Endothelial cell of umbilical vein (primary cell): ENCODE data around the gene LRRN4. TPM values are rescaled to one million over a fixed set of nuclear protein-coding genes. Genes with fewer than 3 reads are reported as not detected.
A peak's percentile ranks its signal among the peaks of the same experiment; 100 is the strongest.

Experiments
- BruUV-seq: library from RNA; stranded (reverse); fragments of 400-500 nt; replicated peaks from 2 replicates; lab custom pipeline; 2021; lab: Mats Ljungman, UMichigan
- CTCF ChIA-PET: fragments of 300-600, 350-600 bp; sonication (Branson Sonifier 250); formaldehyde crosslinking; loops from one replicate; lab custom pipeline; 2021; ENCODE audit warnings: antibody characterized with exemption, inconsistent platforms; lab: Charles Lee
- POLR2A ChIA-PET: fragments of 300-600, 350-600 bp; sonication (Branson Sonifier 250); formaldehyde crosslinking; loops from one replicate; lab custom pipeline; 2021; ENCODE audit warnings: antibody characterized with exemption, inconsistent platforms; lab: Charles Lee
- DNase-seq: peaks from one replicate; pipeline ENCODE4 v3.0.0-alpha.2; 2011; ENCODE audit warnings: low read depth, low spot score
- FAIRE-seq: peaks from 2 replicates; lab custom pipeline; 2011; peaks lifted over from hg19 to GRCh38; lab: Jason Lieb, UNC
- H2AFZ ChIP-seq: 2 replicates; pipeline ENCODE4 v1.6.0; 2012; ENCODE audit warnings: low read depth, low read length, control low read depth, inconsistent platforms
- H3K27ac ChIP-seq: 2 replicates; pipeline ENCODE4 v1.5.1; 2011; ENCODE audit warnings: low read depth, mild to moderate bottlenecking, control low read depth, low read length, moderate library complexity; ENCODE audit not compliant: insufficient read depth
- H3K27me3 ChIP-seq, 2 experiments: 2 replicates each; pipeline versions ENCODE4 v1.6.0 to v1.6.1; 2011; ENCODE audit warnings: low read length in 2 of 2, mixed read lengths in 1 of 2; ENCODE audit not compliant: control insufficient read depth in 2 of 2, insufficient read depth in 2 of 2
- H3K36me3 ChIP-seq, 2 experiments: 2 replicates in 1 of 2; 3 replicates in 1 of 2; pipeline ENCODE4 v1.5.1; 2011; ENCODE audit warnings: low read length in 2 of 2, mild to moderate bottlenecking in 1 of 2, moderate library complexity in 1 of 2; ENCODE audit not compliant: control insufficient read depth in 2 of 2, insufficient read depth in 2 of 2; ENCODE audit errors: extremely low read depth in 1 of 2
- H3K4me1 ChIP-seq: 3 replicates; pipeline ENCODE4 v1.5.1; 2011; ENCODE audit warnings: mild to moderate bottlenecking, low read length; ENCODE audit not compliant: control insufficient read depth, insufficient read depth; ENCODE audit errors: extremely low read depth
- H3K4me2 ChIP-seq: 2 replicates; pipeline ENCODE4 v1.6.1; 2011; ENCODE audit warnings: low read length, control low read depth, mixed read lengths; ENCODE audit not compliant: insufficient read depth
- H3K4me3 ChIP-seq, 3 experiments: fragments of 200-600 bp in 1 of 3; sonication (generic), shearing (Covaris generic) in 1 of 3; replicated peaks in 1 of 3; 2 replicates each; pipeline ENCODE4 v1.5.1; 2011 to 2016; ENCODE audit warnings: control low read depth in 3 of 3, low read length in 3 of 3, mild to moderate bottlenecking in 2 of 3, inconsistent platforms in 1 of 3, low read depth in 1 of 3, moderate library complexity in 1 of 3; ENCODE audit not compliant: insufficient read depth in 1 of 3
- H3K79me2 ChIP-seq: 2 replicates; pipeline ENCODE4 v1.6.0; 2012; ENCODE audit warnings: low read length, inconsistent platforms; ENCODE audit not compliant: control insufficient read depth, insufficient read depth
- H3K9ac ChIP-seq: replicated peaks from 2 replicates; pipeline ENCODE3; 2011; ENCODE audit warnings: low read length, control low read depth; ENCODE audit not compliant: insufficient read depth; ENCODE audit errors: extremely low read depth
- H3K9me1 ChIP-seq: replicated peaks from 3 replicates; pipeline ENCODE4 v1.6.0; 2011; ENCODE audit warnings: mild to moderate bottlenecking, low read length; ENCODE audit not compliant: control insufficient read depth, insufficient read depth; ENCODE audit errors: extremely low read depth
- H3K9me3 ChIP-seq: replicated peaks from 2 replicates; pipeline ENCODE4 v1.5.1; 2012; ENCODE audit warnings: low read length, inconsistent platforms; ENCODE audit not compliant: control insufficient read depth, insufficient read depth
- H4K20me1 ChIP-seq: replicated peaks from 2 replicates; pipeline ENCODE3; 2011; ENCODE audit warnings: mild to moderate bottlenecking, low read length; ENCODE audit not compliant: control insufficient read depth, insufficient read depth; ENCODE audit errors: extremely low read depth
- EZH2 ChIP-seq: IDR thresholded peaks from 2 replicates; pipeline ENCODE4 v1.6.1; 2012; ENCODE audit warnings: borderline replicate concordance, low read depth, mild to moderate bottlenecking, moderate library complexity, low read length, inconsistent platforms; ENCODE audit not compliant: severe bottlenecking
- FOS ChIP-seq: IDR thresholded peaks from 2 replicates; pipeline ENCODE4 v1.6.1; 2011; ENCODE audit warnings: mild to moderate bottlenecking, low read length, moderate library complexity, borderline replicate concordance; ENCODE audit not compliant: insufficient read depth
- GATA2 ChIP-seq: IDR thresholded peaks from 2 replicates; pipeline ENCODE4 v1.7.0; 2011; ENCODE audit warnings: low read depth, mild to moderate bottlenecking, moderate library complexity, mixed read lengths, low read length; ENCODE audit not compliant: insufficient read length, insufficient read depth
- JUN ChIP-seq: IDR thresholded peaks from 2 replicates; pipeline ENCODE4 v1.6.1; 2011; ENCODE audit warnings: borderline replicate concordance, low read depth; ENCODE audit not compliant: insufficient read length, insufficient read depth
- MYC ChIP-seq: IDR thresholded peaks from one replicate; pipeline ENCODE4 v1.6.1; 2011; ENCODE audit warnings: mild to moderate bottlenecking, low read depth, low read length
- POLR2A ChIP-seq: IDR thresholded peaks from 2 replicates; pipeline ENCODE4 v1.6.1; 2012; ENCODE audit warnings: low read depth, mild to moderate bottlenecking, control low read depth, low read length
- POLR2AphosphoS5 ChIP-seq: IDR thresholded peaks from 2 replicates; pipeline ENCODE4 v1.6.1; 2012; ENCODE audit warnings: low read depth, mild to moderate bottlenecking, control low read depth, low read length, moderate library complexity; ENCODE audit not compliant: insufficient read depth
- dilution Hi-C: fragments of 300-500 bp; cut with MboI; formaldehyde crosslinking; loops from one replicate; pipeline ENCODE4 v1.15.0; 2019; ENCODE audit warnings: low sequenced_read_pairs; ENCODE audit not compliant: extremely low pct_ligation_motif_present
- intact Hi-C: fragments of 100-400 bp; cut with micrococcal nuclease; formaldehyde crosslinking; loops from one replicate; pipeline ENCODE4 v1.10.0; 2022
- polyA plus RNA-seq, 4 experiments: library from polyadenylated mRNA; depleted of rRNA in 3 of 4; stranded (reverse) in 3 of 4; unstranded in 1 of 4; fragments of >200 nt; gene quantifications; 2 replicates each; pipeline versions ENCODE4 v1.2.1 to v1.2.3, GENCODE V29; 2011 to 2012; ENCODE audit warnings: missing spikeins in 1 of 4
- total RNA-seq: library from RNA; stranded (reverse); gene quantifications from 2 replicates; pipeline ENCODE4 v1.2.3, GENCODE V29; 2021
- TF ChIP-seq, protein P1 (sequence below), 2 donors: IDR thresholded peaks; 1 replicate in 1 of 2; 2 replicates in 1 of 2; pipeline ENCODE4 v1.5.1; 2011; ENCODE audit warnings: low read length in 2 of 2, mild to moderate bottlenecking in 2 of 2, moderate library complexity in 2 of 2, control low read depth in 1 of 2, inconsistent platforms in 1 of 2, low read depth in 1 of 2; ENCODE audit not compliant: insufficient read depth in 1 of 2; ENCODE audit errors: extremely low read depth in 1 of 2
- TF ChIP-seq, protein P2 (sequence below): IDR thresholded peaks from 2 replicates; pipeline ENCODE4 v1.6.1; 2011; ENCODE audit not compliant: insufficient read depth, insufficient read length

The LRRN4 gene
- total and polyA plus RNA-seq, 2 donors (not counting 3 experiments of a cell fraction or from before 2014, with no cell fraction given), result not detected

DNA sequence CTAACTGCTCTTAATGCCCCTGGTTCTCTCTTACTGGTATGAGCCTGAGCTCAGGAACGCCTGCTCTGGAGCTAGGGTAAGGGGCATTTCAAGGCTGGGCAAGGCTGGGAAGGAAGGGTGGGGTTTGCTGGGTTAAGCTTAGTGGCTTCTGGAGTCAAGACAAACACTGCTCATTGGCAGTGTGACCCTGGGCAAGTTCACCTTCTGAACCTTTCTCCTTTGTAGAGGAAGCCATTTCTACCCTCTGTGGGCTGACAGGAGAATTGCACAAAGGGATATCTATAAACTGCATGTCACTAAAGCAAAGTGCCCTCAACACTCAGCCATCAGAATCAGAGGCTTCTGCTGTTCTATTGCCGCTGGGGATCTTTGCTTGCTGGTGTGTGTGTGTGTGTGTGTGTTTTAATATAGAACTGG lies 20.3 kb upstream of the LRRN4 start:
- Histone ChIP-seq H3K27ac (no peak overlapping the region), H3K4me2 (no peak overlapping the region), H3K9ac (no peak overlapping the region), H3K79me2 (no peaks in the 10 kb centered on the region), H3K4me3 (no peak overlapping the region), H3K9me3 (no peaks in the 10 kb centered on the region), H3K27me3 (no peaks in the 10 kb centered on the region), H4K20me1 (no peaks in the 10 kb centered on the region), H3K4me1 (no peaks in the 10 kb centered on the region), H2AFZ (no peak overlapping the region), H3K9me1 (no peaks in the 10 kb centered on the region), H3K36me3 (no peaks in the 10 kb centered on the region)
- BruUV-seq, result no TSS peak
- ChIA-PET POLR2A (no interaction called here), CTCF (interaction anchor here (0.6 to 9.1 kb wide), 14 partner anchors 10 to 1927 kb away, joined by 3 to 191 read pairs (median 4); partner anchors contain the start of gene LRRN4)
- dilution Hi-C loops (no loop called here), intact Hi-C loops (no loop called here)
- FAIRE-seq (peak; percentile 67), DNase-seq (no peak)
- TF ChIP-seq, protein P1, sequence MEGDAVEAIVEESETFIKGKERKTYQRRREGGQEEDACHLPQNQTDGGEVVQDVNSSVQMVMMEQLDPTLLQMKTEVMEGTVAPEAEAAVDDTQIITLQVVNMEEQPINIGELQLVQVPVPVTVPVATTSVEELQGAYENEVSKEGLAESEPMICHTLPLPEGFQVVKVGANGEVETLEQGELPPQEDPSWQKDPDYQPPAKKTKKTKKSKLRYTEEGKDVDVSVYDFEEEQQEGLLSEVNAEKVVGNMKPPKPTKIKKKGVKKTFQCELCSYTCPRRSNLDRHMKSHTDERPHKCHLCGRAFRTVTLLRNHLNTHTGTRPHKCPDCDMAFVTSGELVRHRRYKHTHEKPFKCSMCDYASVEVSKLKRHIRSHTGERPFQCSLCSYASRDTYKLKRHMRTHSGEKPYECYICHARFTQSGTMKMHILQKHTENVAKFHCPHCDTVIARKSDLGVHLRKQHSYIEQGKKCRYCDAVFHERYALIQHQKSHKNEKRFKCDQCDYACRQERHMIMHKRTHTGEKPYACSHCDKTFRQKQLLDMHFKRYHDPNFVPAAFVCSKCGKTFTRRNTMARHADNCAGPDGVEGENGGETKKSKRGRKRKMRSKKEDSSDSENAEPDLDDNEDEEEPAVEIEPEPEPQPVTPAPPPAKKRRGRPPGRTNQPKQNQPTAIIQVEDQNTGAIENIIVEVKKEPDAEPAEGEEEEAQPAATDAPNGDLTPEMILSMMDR (IDR thresholded peaks at IDR 0.05; ENCODE audit: extremely low read depth in 1 of 2, insufficient read depth in 1 of 2, low read depth in 1 of 2, low read length in 2 of 2), result peak; percentile 14 to 18
- no peak for TF ChIP-seq JUN

DNA sequence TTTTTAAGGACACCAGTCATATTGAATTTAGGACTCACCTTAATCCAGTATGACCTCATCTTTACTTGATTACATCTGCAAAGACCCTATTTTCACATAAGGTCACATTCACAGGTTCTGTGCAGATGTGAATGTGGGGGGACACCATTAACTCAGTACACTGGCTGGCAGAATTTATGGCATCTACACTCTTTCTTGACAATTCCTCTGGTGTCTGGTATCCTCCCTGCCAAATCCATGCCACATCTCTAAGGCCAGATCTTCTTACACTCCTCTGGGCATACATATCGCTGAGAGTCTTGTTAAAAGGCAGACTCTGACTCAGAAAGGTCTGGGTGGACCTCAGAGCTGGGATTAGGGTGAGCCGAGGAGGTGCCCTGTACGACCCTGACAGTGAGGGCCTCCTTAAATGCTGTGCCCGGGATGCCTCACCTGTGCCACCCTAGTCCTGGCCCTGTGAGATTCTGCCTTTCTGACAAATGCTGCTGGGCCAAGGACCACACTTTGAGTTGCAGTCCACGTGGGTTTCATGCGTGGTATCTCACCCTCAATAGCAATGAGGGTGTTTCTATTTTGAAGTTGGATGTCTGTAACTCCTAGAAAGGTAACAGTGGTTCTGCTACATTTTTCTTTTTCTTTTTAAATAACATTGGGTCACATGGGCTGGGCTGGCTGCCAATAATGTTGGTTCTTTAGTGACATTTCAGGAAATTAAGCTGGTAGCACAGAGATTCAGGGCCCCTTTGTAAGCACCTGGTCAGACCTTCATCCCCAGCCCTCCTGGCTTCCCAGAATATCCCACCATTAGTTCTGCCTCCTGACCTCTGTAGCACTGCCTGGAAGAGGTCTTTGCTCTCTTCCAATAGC lies 17.2 kb upstream of the LRRN4 start:
- H2AFZ ChIP-seq, result no peak overlapping the region
- intact Hi-C loops, result no loop called here
- no peaks in the 10 kb centered on the region for H3K9me3 ChIP-seq
- ChIA-PET POLR2A (interaction anchor here (0.6 kb wide), 1 partner anchor 564 kb away, joined by 5 read pairs; no protein-coding TSS in a partner anchor), CTCF (interaction anchor here (9.1 kb wide), 1 partner anchor 541 kb away, joined by 191 read pairs; no protein-coding TSS in a partner anchor)
- TF ChIP-seq, protein P1 (IDR thresholded peaks at IDR 0.05; ENCODE audit: extremely low read depth in 1 of 2, insufficient read depth in 1 of 2, low read depth in 1 of 2, low read length in 2 of 2), result no peak
- TF ChIP-seq POLR2AphosphoS5 (no peak), MYC (no peak), JUN (no peak), POLR2A (no peak), GATA2 (no peak), EZH2 (no peak), FOS (no peak)
- TF ChIP-seq, protein P2, sequence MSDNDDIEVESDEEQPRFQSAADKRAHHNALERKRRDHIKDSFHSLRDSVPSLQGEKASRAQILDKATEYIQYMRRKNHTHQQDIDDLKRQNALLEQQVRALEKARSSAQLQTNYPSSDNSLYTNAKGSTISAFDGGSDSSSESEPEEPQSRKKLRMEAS, result no peak
- no peaks in the 10 kb centered on the region for H3K36me3 ChIP-seq
- H3K4me2 ChIP-seq, result no peak overlapping the region
- no TSS peak for BruUV-seq
- dilution Hi-C loops, result no loop called here
- no peaks in the 10 kb centered on the region for H4K20me1 ChIP-seq
- no peak for DNase-seq
- no peak overlapping the region for H3K4me3 ChIP-seq
- no peaks in the 10 kb centered on the region for H3K27me3 ChIP-seq
- H3K4me1 ChIP-seq, result no peaks in the 10 kb centered on the region
- H3K27ac ChIP-seq, result no peak overlapping the region
- no peak overlapping the region for H3K9ac ChIP-seq
- H3K9me1 ChIP-seq, result no peaks in the 10 kb centered on the region
- FAIRE-seq, result no peak
- no peaks in the 10 kb centered on the region for H3K79me2 ChIP-seq
